ENCODE data around the gene TDRD10.

- TF ChIP-seq CTCF (IDR thresholded peaks at IDR 0.05) = no peak
- no peak for TF ChIP-seq EZH2 (IDR thresholded peaks at IDR 0.05; ENCODE audit: borderline replicate concordance, insufficient read depth, low read depth, low read length, poor library complexity, severe bottlenecking)
Observed at GRCh38 chr1:154539486-154540483, 37.8 kb downstream of the TDRD10 start.

All from B cell (primary cell).